ENCODE data around the gene VAV3.

The VAV3 gene

GRCh38 chr1:107831921-107832320 is 133.1 kb downstream of the VAV3 start:
- no peak for DNase-seq

GRCh38 chr1:107830526-107830925 is 134.5 kb downstream of the VAV3 start:
- DNase-seq: no peak

GRCh38 chr1:107830075-107830474 is 134.9 kb downstream of the VAV3 start:
- no peak for DNase-seq

- DNase-seq: peak; percentile 82 to 83
Observed at GRCh38 chr1:107829036-107829770, 135.8 kb downstream of the VAV3 start.

GRCh38 chr1:107824946-107825345 is 140.0 kb downstream of the VAV3 start:
- no peak for DNase-seq

GRCh38 chr1:107821340-107821739 is 143.6 kb downstream of the VAV3 start:
- no peak for DNase-seq

GRCh38 chr1:107820801-107821200 is 144.2 kb downstream of the VAV3 start:
- DNase-seq: no peak

GRCh38 chr1:107817935-107818334 is 147.0 kb downstream of the VAV3 start:
- DNase-seq: no peak

- no peak for DNase-seq
Observed at GRCh38 chr1:107817206-107817605, 147.8 kb downstream of the VAV3 start.

GRCh38 chr1:107810291-107810951 is 154.6 kb downstream of the VAV3 start:
- no peak for DNase-seq

- no peak for DNase-seq
Observed at GRCh38 chr1:107807855-107808254, 157.1 kb downstream of the VAV3 start.

- no peak for DNase-seq
Observed at GRCh38 chr1:107807405-107807804, 157.6 kb downstream of the VAV3 start.

GRCh38 chr1:107806902-107807301 is 158.1 kb downstream of the VAV3 start:
- no peak for DNase-seq

GRCh38 chr1:107804741-107805140 is 160.2 kb downstream of the VAV3 start:
- DNase-seq: no peak

- DNase-seq: no peak
Observed at GRCh38 chr1:107804134-107804533, 160.8 kb downstream of the VAV3 start.

- no peak for DNase-seq
Observed at GRCh38 chr1:107803579-107803978, 161.4 kb downstream of the VAV3 start.

- no peak for DNase-seq
Observed at GRCh38 chr1:107802654-107803053, 162.3 kb downstream of the VAV3 start.

GRCh38 chr1:107795994-107796393 is 169.0 kb downstream of the VAV3 start:
- no peak for DNase-seq

- DNase-seq: no peak
Observed at GRCh38 chr1:107795441-107795840, 169.5 kb downstream of the VAV3 start.

GRCh38 chr1:107794571-107794970 is 170.4 kb downstream of the VAV3 start:
- no peak for DNase-seq

- no peak for DNase-seq
Observed at GRCh38 chr1:107793896-107794453, 171.0 kb downstream of the VAV3 start.

- DNase-seq: no peak
Observed at GRCh38 chr1:107791348-107791747, 173.6 kb downstream of the VAV3 start.

- DNase-seq: no peak
Observed at GRCh38 chr1:107789817-107790524, 175.0 kb downstream of the VAV3 start.

Measured in NCI-H1930 (cell line).